ENCODE results near the gene NBPF1.
"Not testable (repeated sequence)": the region's sequence is repeated elsewhere in the genome, so short reads cannot be mapped to it uniquely, and the experiment has no call there.

Gene NBPF1

DNA sequence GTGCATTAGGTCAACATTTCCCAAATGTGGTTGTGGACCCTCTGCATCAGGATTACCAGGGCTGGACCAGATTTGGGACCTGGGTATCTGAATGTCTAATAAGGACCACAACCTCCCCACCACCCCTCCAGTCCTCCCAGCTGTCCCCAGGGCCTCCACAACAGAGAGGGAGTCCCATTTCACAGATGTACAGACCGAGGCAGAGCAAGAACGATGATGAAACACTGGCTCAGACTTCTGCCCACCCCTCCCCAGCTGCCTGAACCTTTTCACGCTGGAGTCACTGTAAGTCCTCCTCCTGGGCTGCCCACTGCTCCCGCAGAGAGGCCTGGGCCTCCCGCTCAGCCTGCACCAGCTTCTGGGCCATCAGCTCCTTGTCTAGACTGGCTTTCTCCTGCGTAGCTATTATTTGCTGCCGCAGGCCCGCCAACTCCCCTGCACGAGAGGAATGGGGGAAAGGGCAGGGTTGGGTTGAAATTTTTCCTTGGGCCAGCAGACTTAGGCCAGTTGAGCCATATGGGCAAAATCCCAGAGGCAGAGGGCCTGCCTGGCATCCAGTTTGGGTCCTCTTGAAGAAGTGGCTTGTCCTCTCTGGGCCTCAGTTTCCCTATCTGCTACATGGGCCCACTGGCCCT lies 8.4 kb upstream of the NBPF1 start:
- DNase-seq: not testable (repeated sequence)

DNA sequence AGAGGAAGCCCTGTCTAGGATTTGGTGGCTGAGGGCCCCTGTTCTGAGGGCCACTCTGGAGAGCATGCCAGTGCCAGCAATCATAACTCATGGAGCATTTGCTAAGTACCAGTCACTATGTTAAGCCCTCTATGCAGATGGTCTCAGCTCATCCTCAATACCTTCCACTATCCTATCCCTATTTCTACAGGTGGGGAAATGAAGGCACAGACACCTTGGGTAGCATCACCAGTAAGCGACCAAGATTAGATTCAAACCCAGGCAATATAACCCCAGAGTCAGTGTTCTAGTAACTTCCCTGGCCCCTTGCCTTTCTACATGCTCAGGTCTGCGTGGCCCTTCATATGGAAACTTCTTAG lies 7.9 kb upstream of the NBPF1 start:
- DNase-seq: no peak

DNA sequence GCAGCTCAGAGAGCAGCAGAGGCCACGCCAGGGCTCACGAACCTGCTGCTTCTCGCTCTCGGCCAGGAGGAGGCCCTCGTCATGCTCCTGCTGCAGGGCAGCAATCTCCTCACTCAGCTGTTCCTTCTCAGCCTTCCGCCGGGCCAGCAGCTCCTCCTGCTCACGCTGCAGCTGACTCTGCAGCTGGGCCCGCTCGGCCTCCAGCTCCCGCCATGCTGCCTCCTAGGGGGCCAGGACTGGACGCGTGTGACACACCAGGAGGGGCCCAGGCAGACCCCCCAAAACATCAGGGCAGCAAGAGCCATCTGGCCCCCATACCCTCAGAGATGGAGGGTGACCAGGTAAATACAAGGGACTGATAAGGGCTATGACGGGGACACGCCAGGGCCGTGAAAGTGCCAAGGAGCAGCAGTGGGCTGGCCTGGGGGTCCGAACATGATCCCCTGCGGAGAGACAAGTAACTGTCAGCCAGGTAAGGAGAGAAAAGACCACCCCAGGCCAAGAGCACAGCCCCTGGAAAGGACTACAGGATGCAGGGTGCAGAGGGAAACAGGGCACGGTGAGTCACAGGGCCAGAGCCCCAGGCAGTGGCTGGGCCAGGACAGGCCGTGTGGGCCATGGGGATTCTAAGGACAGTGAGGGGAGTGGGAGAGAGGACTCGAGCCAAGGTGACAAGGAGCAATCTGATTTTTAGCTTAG lies 6.6 kb upstream of the NBPF1 start:
- not testable (repeated sequence) for DNase-seq

DNA sequence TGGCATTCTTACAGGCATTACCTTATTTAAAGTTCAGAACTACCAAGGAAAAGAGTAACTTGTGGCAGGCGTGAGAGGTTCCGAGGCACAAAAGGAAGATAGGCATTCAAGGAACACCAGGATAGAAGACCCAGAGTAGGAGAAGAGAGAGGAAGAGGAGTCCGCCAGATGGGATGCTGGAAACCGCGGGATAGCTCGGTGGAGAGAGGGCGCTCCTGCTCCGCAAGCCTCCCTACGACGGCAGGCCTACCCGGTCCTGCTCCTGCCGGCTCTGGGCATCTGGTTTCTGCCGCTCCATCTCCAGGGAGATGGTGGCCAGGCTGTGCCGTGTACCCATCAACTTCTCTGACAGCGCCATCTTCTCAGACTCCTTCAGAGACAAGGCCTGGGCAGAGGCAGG lies 5.4 kb upstream of the NBPF1 start:
- DNase-seq: no peak

DNA sequence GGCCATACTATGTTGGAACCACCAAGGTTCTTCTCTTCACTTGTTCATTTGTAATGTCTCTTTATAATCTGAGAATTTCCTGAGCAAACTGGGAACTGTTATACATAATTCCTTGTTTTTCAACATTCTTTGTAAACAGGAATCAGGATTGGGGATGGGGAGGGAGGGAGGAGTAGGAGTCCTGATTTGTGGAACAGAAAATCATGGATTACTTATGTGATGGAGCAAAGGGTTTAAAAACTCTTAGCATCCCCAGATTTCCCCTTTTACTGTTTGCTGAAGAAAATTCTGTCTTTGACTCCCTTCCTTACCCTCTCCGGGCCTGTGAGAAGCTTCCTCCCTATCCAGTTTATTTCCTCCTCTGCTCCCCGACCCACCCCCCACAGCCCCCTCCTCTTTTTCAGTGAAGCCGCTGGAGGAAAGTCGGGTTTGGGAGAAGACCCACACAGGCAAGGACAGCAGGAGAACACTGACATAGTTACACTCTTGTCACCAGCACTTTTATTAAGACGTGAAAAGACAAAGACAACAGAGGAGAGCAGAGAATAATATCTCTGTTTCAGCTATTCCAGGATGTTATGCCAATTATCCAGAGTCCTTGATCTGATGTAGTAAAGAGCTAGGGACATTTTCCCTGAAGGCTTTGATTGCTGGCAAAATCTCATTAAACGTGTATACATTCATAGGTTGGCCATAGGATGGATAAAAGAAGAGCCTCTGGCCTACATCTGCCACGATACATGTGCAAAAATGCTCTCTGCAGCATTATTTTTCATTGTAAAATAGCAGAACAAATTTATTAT lies 4.6 kb upstream of the NBPF1 start:
- no peak for DNase-seq

DNA sequence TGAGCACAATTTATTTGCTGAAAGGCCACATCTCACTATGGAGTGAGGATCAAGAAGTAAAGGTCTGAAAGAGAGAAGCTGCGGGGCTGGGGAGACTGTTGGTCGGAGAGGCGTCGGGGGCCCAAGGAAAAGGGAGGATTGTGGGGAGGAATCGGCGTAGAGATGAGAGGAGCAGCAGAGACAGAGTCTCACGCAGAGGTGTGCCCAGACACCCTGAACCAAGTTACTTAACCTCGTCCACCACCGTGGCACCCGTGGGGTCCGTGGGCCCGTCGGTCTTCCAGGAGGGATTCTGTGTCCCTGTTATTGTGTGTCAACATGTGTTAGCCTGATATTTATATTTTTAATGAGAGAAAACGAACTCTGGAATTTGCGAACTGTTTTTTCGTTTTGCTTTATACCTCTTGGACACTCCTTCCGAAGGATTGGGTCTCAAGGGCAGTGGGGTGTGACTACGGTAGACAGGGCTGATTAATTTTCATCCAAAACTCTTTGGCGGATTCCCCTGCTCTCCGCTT lies 3.8 kb upstream of the NBPF1 start:
- no peak for DNase-seq

DNA sequence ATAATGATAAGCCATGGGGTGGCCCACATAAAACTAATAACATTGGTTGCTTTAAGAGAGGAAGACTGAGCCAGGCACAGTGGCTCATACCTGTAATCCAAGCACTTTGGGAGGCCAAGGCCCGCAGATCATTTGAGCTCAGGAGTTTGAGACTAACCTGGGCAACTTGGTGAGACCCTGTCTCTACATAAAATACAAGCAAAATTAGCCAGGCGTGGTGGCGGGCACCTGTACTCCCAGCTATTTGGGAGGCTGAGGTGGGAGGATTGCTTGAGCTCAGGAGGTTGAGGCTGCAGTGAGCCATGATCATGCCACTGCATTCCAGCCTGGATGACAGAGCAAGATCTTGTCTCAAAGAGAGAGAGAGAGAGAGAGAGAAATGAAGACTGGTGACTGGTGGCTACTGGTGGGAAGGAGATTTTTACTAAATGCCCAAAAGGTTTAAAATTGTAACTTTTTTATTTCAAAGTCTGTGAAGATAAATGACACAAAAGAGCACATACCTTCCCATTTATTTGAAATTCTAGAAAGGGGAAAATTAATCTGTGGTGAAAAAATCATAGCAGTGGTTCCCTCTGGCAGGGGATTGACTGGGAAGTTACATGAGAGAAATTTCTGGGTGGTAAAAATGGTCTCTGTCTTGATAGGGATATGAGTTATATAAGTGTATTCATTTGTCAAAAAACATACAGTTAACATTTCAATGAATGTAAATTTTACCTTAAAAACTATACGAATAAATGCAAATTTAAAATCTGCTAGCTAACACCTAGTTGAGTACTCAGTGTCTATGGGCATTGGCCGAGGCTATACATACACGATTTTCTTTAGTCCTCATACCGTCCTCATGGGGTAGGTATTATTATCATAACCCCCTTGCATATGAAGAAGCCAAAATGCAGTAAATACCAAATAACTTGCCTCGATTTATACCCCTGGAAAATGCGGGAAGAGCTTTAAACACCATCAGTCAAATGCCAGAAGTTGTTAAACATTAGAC lies 2.2 kb upstream of the NBPF1 start:
- no peak for DNase-seq

DNA sequence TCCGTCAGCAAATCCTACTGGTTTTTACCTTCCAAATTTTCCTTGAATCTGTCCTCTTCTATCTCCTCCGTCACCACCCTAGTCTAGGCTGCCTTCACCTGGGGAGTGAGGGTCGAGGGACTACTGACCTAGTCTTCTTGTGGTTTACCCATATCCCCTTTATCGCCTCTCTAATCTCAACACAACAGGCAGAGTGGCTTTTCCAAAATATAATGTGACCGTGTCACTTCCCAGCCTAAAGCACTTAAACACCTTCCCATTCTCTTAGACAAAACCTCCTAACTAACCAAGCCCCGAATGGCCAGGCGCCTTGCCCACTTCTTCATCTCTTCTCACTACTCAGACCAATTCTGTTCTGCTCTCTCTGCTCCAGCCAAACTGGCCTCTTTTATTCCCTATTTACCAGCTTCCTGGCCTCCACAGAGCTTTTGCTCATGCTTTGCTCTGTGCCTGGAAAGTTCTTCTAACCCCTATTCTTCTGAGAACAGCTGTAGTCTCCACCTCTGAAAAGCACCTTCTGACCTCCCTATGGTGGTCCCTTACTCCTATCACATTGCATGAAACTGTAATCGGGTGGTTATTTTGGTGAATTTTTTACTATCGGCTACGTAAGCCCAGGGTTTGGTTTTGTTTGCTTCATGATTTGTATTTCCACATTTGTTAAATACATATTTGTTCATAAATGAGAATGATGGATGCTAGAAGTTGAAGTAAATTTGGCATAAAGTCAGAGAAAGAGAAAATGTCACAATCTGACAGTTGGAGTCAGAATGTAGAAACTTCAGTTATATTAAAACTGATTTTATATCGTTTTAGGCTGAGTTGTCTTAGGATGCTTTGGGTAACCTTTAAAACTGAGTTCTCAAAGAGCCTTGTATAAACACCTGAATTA lies 1.2 kb upstream of the NBPF1 start:
- no peak for DNase-seq

DNA sequence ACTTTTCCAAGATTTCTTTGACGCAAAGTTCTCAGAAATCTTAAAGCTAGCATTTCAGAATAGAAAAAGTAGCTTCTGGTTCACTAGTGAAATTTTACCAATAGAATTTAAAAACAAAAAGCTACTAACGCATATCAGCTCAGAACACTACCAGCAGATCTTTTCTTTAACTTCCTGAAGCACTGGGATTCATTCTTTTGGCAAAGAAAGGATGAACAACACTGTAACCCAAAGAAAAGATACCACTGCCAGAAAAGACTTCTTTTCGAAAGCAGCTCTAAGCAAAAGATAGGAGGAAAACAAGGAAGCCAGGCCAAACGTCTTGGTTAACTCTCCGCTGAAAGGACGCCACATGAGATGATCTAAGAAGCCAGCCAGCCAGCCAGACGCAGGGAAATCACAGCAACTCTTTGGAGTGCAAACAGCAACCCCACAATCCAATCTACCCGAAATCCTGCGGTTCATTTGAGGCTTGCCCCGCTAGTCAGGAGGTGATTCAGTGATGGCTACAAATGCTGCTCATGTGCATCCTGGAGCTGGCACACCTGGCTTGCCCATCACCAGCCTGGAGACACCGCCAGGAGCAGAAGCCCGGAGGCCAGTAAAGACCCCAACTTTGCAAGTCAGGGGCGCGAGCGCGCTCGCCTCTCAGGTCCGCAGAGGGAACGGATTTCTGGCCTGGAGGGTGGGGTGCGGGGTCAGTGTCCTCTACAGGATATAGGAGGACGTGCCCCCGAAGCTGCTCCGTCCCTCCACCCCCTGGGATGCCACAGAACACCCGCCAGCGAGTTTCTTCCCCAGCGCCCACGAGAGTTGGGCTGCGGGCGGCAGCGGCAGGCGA lies 812 bp downstream of the NBPF1 start:
- no peak for DNase-seq

DNA sequence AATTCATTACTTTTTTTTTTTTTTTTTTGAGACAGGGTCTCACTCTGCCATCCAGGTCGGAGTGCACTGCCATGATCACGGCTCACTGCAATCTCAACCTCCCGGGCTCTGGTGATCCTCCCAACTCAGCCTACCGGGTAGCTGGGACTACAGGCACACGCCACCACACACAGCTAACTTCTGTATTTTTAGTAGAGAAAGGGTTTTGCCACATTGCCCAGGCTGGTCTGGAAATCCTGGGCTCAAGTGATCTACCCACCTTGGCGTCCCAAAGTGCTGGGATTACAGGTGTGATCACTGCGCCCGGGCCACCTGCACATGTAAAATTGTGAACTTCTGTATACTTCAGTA lies 1.4 kb downstream of the NBPF1 start:
- DNase-seq: not testable (repeated sequence)

DNA sequence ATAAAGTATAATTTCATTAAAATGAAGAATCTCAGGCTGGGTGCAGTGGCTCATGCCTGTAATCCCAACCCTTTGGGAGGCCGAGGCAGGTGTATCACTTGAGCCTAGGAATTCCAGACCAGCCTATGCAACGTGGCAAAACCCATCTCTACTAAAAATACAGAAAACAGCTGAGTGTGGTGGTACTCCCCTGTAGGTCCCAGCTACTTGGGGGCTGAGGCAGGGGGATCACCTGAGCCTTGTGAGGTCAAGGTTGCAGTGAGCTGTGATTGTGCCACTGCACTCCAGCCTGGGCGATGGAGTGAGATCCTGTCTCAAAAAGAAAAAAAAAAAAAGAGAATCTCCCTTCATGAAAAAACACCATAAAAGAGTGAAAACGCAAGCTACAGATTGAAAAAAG lies 2.2 kb downstream of the NBPF1 start:
- not testable (repeated sequence) for DNase-seq

DNA sequence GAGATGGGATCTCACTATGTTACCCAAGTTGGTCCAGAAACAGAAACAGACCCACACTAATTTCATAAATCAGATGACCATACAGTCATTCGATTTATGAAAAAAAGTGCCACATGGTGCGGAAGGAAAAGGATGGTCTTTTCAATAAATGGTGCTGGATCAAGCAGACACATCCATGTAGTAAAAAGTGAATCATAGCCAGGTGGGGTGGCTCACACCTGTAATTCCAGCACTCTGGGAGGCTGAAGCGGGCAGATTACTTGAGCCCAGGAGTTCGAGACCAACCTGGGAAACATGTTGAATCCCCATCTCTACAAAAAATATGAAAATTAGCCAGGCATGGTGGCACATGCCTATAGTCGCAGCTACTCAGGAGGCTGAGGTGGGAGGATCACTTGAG lies 2.8 kb downstream of the NBPF1 start:
- DNase-seq: not testable (repeated sequence)

DNA sequence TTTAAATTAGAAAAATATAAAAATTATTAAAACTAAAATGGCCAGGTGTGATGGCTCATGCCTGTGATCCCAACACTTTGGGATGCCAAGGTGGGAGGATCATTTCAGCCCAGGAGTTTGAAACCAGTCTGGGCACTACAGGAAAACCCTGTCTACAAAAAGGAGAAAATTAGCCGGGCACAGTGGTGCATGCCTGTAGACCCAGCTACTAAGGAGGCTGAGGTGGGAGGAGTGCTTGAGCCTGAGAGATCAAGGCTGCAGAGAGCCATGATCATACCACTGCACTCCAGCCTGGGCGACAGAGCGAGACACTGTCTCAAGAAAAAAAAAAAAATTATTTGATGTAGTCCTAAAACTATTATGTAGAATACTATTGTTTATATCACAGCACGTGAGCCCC lies 3.6 kb downstream of the NBPF1 start:
- not testable (repeated sequence) for DNase-seq

DNA sequence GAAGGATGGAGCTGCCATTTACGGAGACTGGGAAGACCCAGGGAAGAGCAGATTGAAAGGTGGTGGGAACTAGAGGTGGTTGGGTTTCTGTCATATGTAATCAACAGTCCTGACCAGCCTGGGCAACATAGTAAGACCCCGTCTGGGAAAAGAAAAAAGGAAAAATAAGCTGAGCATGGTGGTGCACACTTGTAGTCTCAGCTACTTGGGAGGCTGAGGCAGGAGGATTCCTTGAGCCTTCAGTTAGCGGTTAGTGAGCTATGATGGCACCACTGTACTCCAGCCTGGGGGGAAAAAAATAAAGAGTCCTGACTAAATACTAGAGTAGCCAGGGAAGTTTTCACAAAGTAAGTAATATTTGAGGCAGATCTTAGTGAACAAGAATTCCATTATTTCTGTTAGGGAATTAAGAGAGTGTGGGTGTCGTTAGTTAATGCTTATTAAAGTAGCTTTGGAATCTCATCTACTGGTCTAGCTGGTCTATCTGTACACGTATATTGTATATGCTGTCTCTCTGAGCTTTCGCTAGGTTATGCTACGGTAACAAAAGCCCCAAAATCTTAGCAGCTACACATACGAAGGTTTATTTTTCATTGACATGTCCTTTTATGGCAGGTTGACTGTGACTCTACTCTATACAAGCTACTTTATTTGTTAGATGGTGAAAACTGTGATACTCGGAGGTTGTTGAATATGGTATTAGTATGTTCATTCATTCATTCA lies 4.4 kb downstream of the NBPF1 start:
- no peak for DNase-seq

DNA sequence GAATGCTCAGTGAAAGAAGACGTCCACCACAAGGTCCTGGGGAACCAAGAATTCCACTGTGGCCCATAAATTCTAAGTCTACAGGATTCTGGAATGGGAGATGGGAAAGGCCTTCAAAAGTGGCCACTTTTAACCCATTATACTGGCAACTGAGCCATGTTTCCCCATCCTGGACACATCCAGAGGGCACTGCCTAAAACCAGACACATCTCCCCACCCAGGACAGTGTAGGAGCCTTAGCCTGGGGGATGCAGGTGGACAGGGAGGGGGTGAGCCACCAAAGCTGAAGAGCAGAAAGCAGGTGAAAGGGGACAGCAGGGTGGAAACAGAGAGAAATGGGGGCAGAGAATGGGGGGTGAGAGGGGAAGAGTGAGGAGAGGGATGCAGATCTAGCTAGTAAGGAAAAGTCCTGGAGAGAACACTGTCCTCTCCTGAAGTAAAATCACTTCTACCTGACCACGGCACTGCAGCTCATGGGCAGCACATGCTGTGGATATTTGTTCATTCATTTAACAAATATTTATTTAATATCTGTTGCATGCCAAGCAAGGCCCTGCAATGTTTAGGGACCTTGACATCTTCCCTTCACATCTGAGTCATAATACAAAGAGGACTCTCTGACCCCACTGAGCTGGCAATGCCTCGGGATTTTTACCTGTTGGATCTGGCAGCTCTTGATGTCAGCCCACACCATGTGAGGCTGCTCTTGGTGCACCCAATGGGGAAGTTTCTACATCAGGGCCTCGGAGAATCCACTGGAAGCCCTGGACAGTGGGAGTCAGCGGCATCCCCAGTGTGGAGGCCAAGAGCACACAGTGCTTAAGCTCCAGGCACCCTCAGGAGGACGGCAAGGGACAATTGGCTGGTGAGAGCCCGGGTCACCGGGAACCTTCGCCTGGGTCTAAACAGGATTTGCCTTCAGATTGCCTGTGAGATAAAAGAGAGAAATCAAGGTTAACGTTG lies 5.2 kb downstream of the NBPF1 start:
- not testable (repeated sequence) for DNase-seq

DNA sequence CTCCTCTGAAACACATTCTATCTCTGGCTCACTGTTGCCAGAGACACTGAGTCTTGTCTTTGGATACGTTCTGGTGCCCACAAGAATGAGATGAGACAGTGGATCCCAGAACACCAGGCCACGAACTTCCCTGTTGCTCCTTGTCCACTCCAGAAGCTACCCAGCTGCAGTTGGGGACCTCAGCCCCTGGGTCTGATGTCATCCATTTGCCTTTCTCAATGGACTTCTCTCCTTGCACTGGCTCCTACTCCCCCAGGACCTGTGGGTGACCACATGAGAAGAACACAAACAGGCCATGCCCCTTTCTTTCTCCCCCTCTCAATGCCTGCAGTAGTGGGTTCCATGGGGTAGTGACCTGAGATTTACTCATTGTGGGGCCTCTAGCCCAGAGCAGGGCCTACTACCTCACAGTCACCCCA lies 5.9 kb downstream of the NBPF1 start:
- DNase-seq: no peak

DNA sequence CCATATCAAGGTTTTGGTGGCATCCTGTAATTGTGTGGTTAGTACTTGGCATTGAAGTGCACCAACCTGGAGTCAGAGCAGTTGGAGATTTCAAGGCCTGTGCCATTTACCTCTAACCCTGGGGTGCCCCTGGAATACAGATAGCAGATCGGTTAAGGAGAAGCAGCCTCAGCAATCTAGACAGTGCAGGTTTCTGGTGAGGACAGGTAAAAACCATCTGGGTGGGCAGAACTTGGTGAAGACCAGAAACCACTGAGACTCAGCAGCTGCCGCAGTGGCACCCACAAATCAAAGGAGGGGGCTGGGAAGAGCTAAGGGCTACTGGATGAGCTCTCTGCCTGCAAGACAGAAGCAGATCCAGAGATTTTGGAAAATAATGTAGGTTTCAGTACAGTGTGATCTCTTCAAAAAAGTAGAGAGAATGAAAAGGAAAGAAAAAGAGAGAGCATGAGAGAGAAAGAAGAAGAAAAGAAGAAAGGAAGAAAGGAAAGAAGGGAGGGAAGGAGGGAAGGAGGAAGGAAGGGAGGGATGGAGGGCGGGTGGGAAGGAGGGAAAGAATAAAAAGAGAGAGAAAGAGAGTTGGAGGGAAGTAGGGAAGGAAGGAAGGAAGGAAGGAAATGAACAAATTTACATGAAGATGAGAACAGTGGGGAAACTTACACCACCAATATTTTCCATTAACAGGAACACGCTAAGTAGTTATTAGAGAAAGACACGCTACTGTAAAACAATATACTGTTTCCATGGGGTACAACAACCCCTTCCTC lies 6.5 kb downstream of the NBPF1 start:
- not testable (repeated sequence) for DNase-seq

All from activated CD4-positive, CD25-positive, alpha-beta regulatory T cell (primary cell).